Measurements from ENCODE around the gene PFKP. TPM values are rescaled to one million over a fixed set of nuclear protein-coding genes. Genes with fewer than 3 reads are reported as not detected.

The PFKP gene
- total RNA-seq, 2 donors from 2014 or later: 17.4 to 39.6 TPM

GRCh38 chr10:3085785-3086567 lies 18.6 kb downstream of the PFKP start:
- H3K4me3 ChIP-seq: no peak overlapping the region
- H3K4me1 ChIP-seq: peaks cover 6% of the 10 kb centered on the region
- 71 to 74% methylated on average over 19 to 20 of the region's 20 CpGs for WGBS, 2 donors
- no peaks in the 10 kb centered on the region for H3K36me3 ChIP-seq (replicated peaks in 1 of 2; ENCODE audit: insufficient read depth in 1 of 2, low read depth in 2 of 2)
- no peaks in the 10 kb centered on the region for H3K9me3 ChIP-seq
- H3K27me3 ChIP-seq: no peaks in the 10 kb centered on the region
- TF ChIP-seq POLR2A (IDR thresholded peaks at IDR 0.05): no peak
- ATAC-seq (no peak), DNase-seq (no peak)
- intact Hi-C loops (cut with DNase I): no loop called here
- H3K27ac ChIP-seq: no peak overlapping the region

- H3K4me3 ChIP-seq: no peak overlapping the region
- H3K4me1 ChIP-seq: peaks cover 21% of the 10 kb centered on the region
- no peaks in the 10 kb centered on the region for H3K27me3 ChIP-seq
- 60 to 63% methylated on average over 11 to 12 of the region's 12 CpGs for WGBS, 2 donors
- no peak for DNase-seq
- TF ChIP-seq CTCF (IDR thresholded peaks at IDR 0.05): no peak
- TF ChIP-seq POLR2A (IDR thresholded peaks at IDR 0.05): no peak
- no peaks in the 10 kb centered on the region for H3K9me3 ChIP-seq
- intact Hi-C loops (cut with DNase I): no loop called here
- H3K27ac ChIP-seq: peak overlapping the region in 3 of 4 donors; percentile 43 to 49 (median 48)
- ATAC-seq: no peak
- H3K36me3 ChIP-seq (replicated peaks in 1 of 2; ENCODE audit: insufficient read depth in 1 of 2, low read depth in 2 of 2): no peaks in the 10 kb centered on the region
Observed at GRCh38 chr10:3090388-3090787, 23.0 kb downstream of the PFKP start.

DNA sequence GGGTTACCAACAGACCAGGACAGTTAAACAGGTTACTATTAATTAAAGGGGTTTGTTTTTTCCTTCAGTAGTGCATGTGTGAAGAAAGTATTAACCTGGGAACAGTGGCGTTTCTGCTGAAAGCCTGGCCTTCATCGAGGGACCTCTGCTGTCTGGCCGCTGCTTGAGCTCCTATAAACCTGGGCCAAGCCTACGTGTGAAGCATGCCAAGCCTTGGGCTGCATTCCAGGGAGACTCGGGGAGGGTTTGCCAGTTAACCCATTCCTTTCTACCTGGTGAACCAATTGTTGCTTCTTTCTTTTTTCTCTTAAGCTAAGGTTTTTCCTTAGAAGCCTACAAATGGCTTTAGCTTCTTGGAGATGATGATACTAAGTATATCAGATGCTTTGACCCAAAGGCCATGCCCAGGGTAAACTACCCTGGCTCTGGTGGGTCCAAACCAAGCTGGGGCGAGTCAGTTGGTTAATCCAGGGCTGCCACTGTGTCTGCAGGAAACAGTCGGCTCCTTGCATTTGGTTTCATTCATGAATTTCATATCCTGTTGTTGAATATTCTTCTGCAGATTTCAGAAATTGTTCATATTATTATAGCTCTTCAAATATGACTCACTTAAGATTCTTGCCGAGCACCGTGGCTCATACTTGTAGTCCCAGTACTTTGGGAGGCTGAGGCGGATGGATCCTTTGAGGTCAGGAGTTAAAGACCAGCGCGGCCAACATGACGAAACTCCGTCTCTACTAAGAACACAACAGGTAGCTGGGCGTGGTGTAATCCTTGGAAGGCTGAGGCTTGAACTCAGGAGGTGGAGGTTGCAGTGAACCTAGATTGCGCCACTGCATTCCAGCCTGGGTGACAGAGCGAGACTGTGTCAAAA lies 23.8 kb downstream of the PFKP start:
- H3K36me3 ChIP-seq (replicated peaks in 1 of 2; ENCODE audit: insufficient read depth in 1 of 2, low read depth in 2 of 2): no peaks in the 10 kb centered on the region
- WGBS, 2 donors: 38 to 43% methylated on average over 16 to 17 of the region's 17 CpGs
- H3K27me3 ChIP-seq: no peaks in the 10 kb centered on the region
- peak overlapping the region in 3 of 4 donors; percentile 43 to 49 (median 48) for H3K27ac ChIP-seq
- DNase-seq: peak; percentile 61 to 79 (median 68)
- no peak overlapping the region for H3K4me3 ChIP-seq
- ATAC-seq: peak; percentile 61
- TF ChIP-seq CTCF (IDR thresholded peaks at IDR 0.05): no peak
- TF ChIP-seq POLR2A (IDR thresholded peaks at IDR 0.05): no peak
- peaks cover 28% of the 10 kb centered on the region for H3K4me1 ChIP-seq
- H3K9me3 ChIP-seq: no peaks in the 10 kb centered on the region
- intact Hi-C loops (cut with DNase I): no loop called here

- no peaks in the 10 kb centered on the region for H3K27me3 ChIP-seq
- no peak overlapping the region for H3K4me3 ChIP-seq
- DNase-seq (no peak), ATAC-seq (no peak)
- H3K4me1 ChIP-seq: peaks cover 31% of the 10 kb centered on the region
- intact Hi-C loops (cut with DNase I): no loop called here
- 66% methylated on average over 5 of the region's 5 CpGs for WGBS, 2 donors
- no peaks in the 10 kb centered on the region for H3K9me3 ChIP-seq
- H3K36me3 ChIP-seq (replicated peaks in 1 of 2; ENCODE audit: insufficient read depth in 1 of 2, low read depth in 2 of 2): no peaks in the 10 kb centered on the region
- TF ChIP-seq CTCF (IDR thresholded peaks at IDR 0.05) (no peak), POLR2A (IDR thresholded peaks at IDR 0.05) (no peak)
- H3K27ac ChIP-seq: no peak overlapping the region
Observed at GRCh38 chr10:3091921-3092320, 24.6 kb downstream of the PFKP start.

GRCh38 chr10:3093996-3094395 lies 26.6 kb downstream of the PFKP start:
- TF ChIP-seq POLR2A (IDR thresholded peaks at IDR 0.05) (no peak), CTCF (IDR thresholded peaks at IDR 0.05) (no peak)
- no peak overlapping the region for H3K4me3 ChIP-seq
- 63 to 64% methylated on average over 5 of the region's 5 CpGs for WGBS, 2 donors
- H3K27me3 ChIP-seq: no peaks in the 10 kb centered on the region
- DNase-seq: no peak
- H3K4me1 ChIP-seq: peaks cover 31% of the 10 kb centered on the region
- H3K36me3 ChIP-seq (replicated peaks in 1 of 2; ENCODE audit: insufficient read depth in 1 of 2, low read depth in 2 of 2): no peaks in the 10 kb centered on the region
- no peaks in the 10 kb centered on the region for H3K9me3 ChIP-seq
- intact Hi-C loops (cut with DNase I): no loop called here
- no peak for ATAC-seq
- H3K27ac ChIP-seq: no peak overlapping the region
